Smooth muscle cell (in vitro differentiated cells): Measurements from ENCODE around the gene WNT5B. TPM values are rescaled to one million over a fixed set of nuclear protein-coding genes. Genes with fewer than 3 reads are reported as not detected.

ENCODE experiments used
- DNase-seq: peaks from one replicate; lab custom pipeline; 2025; ENCODE audit not compliant: unreplicated experiment; lab: John Stamatoyannopoulos, UW
- H2AFZ ChIP-seq: fragments of 200-600 bp; sonication (generic); 2 replicates; pipeline ENCODE4 v1.6.0; 2016; ENCODE audit warnings: antibody characterized with exemption, low read depth, mild to moderate bottlenecking
- H3F3A ChIP-seq: fragments of 200-600 bp; sonication (generic); 2 replicates; pipeline ENCODE4 v1.6.0; 2017; ENCODE audit warnings: antibody characterized with exemption, low read depth
- H3K27ac ChIP-seq: fragments of 200-600 bp; sonication (generic); 2 replicates; pipeline ENCODE4 v1.5.1; 2016; ENCODE audit warnings: low read depth, mild to moderate bottlenecking
- H3K27me3 ChIP-seq: fragments of 200-600 bp; sonication (generic); 2 replicates; pipeline ENCODE4 v1.6.1; 2016; ENCODE audit warnings: low read depth, mild to moderate bottlenecking
- H3K36me3 ChIP-seq: fragments of 200-600 bp; sonication (generic); 2 replicates; pipeline ENCODE4 v1.5.1; 2016; ENCODE audit warnings: low read depth
- H3K4me1 ChIP-seq: fragments of 200-600 bp; sonication (generic); 2 replicates; pipeline ENCODE4 v1.5.1; 2016; ENCODE audit warnings: low read depth
- H3K4me2 ChIP-seq: fragments of 200-600 bp; sonication (generic); 2 replicates; pipeline ENCODE4 v1.6.0; 2016; ENCODE audit warnings: mild to moderate bottlenecking
- H3K4me3 ChIP-seq: fragments of 200-600 bp; sonication (generic); 2 replicates; pipeline ENCODE4 v1.5.1; 2016; ENCODE audit warnings: mild to moderate bottlenecking
- H3K79me2 ChIP-seq: fragments of 200-600 bp; sonication (generic); 2 replicates; pipeline ENCODE4 v1.6.0; 2016; ENCODE audit warnings: low read depth, mild to moderate bottlenecking
- H3K9ac ChIP-seq: fragments of 200-600 bp; sonication (generic); 2 replicates; pipeline ENCODE4 v1.6.0; 2016; ENCODE audit warnings: low read depth
- H3K9me3 ChIP-seq: fragments of 200-600 bp; sonication (generic); replicated peaks from 2 replicates; pipeline ENCODE4 v1.5.1; 2016; ENCODE audit warnings: low read depth
- H4K20me1 ChIP-seq: fragments of 200-600 bp; sonication (generic); 2 replicates; pipeline ENCODE4 v1.6.0; 2016; ENCODE audit warnings: low read depth
- CTCF ChIP-seq: fragments of 200-600 bp; sonication (generic); IDR thresholded peaks from 2 replicates; pipeline ENCODE4 v1.5.1; 2017; ENCODE audit warnings: borderline replicate concordance, mild to moderate bottlenecking, antibody characterized with exemption; ENCODE audit not compliant: insufficient read depth, poor library complexity, severe bottlenecking
- WGBS: methylation state at CpG from one replicate; pipeline ENCODE4 v1.1.7; 2016; ENCODE audit warnings: low lambda C conversion rate; 5-methylcytosine and 5-hydroxymethylcytosine counted together
- polyA plus RNA-seq: library from polyadenylated mRNA; unstranded; fragments of >200 nt; fragmentation: Nextera tagmentation; extraction: Ambion mirVana; gene quantifications from 2 replicates; pipeline ENCODE4 v1.2.1, GENCODE V29; 2016
- total RNA-seq: library from RNA; depleted of rRNA; stranded (reverse); fragments of >200 nt; gene quantifications from 2 replicates; pipeline ENCODE4 v1.2.3, GENCODE V29; 2014

WNT5B gene
- total and polyA plus RNA-seq, 2 experiments from 2014 or later: 11.5 to 31.7 TPM

GRCh38 chr12:1581973-1582708, 46.9 kb upstream of the WNT5B start:
- Histone ChIP-seq H3K9me3 (no peaks in the 10 kb centered on the region), H4K20me1 (peaks cover 69% of the 10 kb centered on the region), H3K4me1 (peaks cover 53% of the 10 kb centered on the region), H3K27ac (no peak overlapping the region), H2AFZ (no peak overlapping the region), H3K4me2 (no peak overlapping the region), H3K79me2 (no peaks in the 10 kb centered on the region), H3K36me3 (no peaks in the 10 kb centered on the region), H3K9ac (no peak overlapping the region), H3F3A (peaks cover 4% of the 10 kb centered on the region), H3K4me3 (no peak overlapping the region), H3K27me3 (peaks cover 7% of the 10 kb centered on the region)
- DNase-seq: no peak
- no peak for TF ChIP-seq CTCF
- 89% methylated on average over 11 of the region's 11 CpGs for WGBS

- H2AFZ ChIP-seq: no peak overlapping the region
- TF ChIP-seq CTCF: no peak
- DNase-seq: no peak
- peaks cover 69% of the 10 kb centered on the region for H4K20me1 ChIP-seq
- H3F3A ChIP-seq: no peaks in the 10 kb centered on the region
- no peak overlapping the region for H3K4me2 ChIP-seq
- H3K27me3 ChIP-seq: peaks cover 7% of the 10 kb centered on the region
- H3K79me2 ChIP-seq: no peaks in the 10 kb centered on the region
- no peaks in the 10 kb centered on the region for H3K9me3 ChIP-seq
- H3K4me1 ChIP-seq: peaks cover 53% of the 10 kb centered on the region
- no peaks in the 10 kb centered on the region for H3K36me3 ChIP-seq
- no peak overlapping the region for H3K9ac ChIP-seq
- H3K4me3 ChIP-seq: no peak overlapping the region
- 94% methylated on average over 4 of the region's 4 CpGs for WGBS
- H3K27ac ChIP-seq: no peak overlapping the region
Observed at GRCh38 chr12:1582709-1583050, 46.4 kb upstream of the WNT5B start.

- no peaks in the 10 kb centered on the region for H3F3A ChIP-seq
- no peaks in the 10 kb centered on the region for H3K9me3 ChIP-seq
- H3K27me3 ChIP-seq: peaks cover 7% of the 10 kb centered on the region
- H3K4me2 ChIP-seq: peak overlapping the region; percentile 77
- H3K9ac ChIP-seq: no peak overlapping the region
- H4K20me1 ChIP-seq: peaks cover 71% of the 10 kb centered on the region
- peak overlapping the region; percentile 32 for H3K4me3 ChIP-seq
- H2AFZ ChIP-seq: no peak overlapping the region
- H3K27ac ChIP-seq: no peak overlapping the region
- H3K36me3 ChIP-seq: no peaks in the 10 kb centered on the region
- 3% methylated on average over 6 of the region's 6 CpGs for WGBS
- TF ChIP-seq CTCF: peak; percentile 95
- H3K4me1 ChIP-seq: peaks cover 50% of the 10 kb centered on the region
- DNase-seq: no peak
- H3K79me2 ChIP-seq: no peaks in the 10 kb centered on the region
Observed at GRCh38 chr12:1583421-1584078, 45.5 kb upstream of the WNT5B start.
